WTC11 (cell line): ENCODE data around the gene HINT2. TPM values are rescaled to one million over a fixed set of nuclear protein-coding genes. Genes with fewer than 3 reads are reported as not detected.

Experiments
- ATAC-seq: fragments of 200-7000 bp; cut with Tn5 transposase; 2 replicates; pipeline ENCODE4 v1.10.0; 2021; ENCODE audit warnings: mild to moderate bottlenecking, moderate library complexity
- CTCF ChIA-PET: fragments of 300-600 bp; sonication (Branson Sonifier 250); formaldehyde crosslinking; loops from one replicate; lab custom pipeline; 2021; ENCODE audit warnings: antibody characterized with exemption; lab: Charles Lee
- POLR2A ChIA-PET: fragments of 350-600 bp; sonication (Branson Sonifier 250); formaldehyde crosslinking; loops from one replicate; lab custom pipeline; 2021; ENCODE audit warnings: antibody characterized with exemption; lab: Charles Lee
- DNase-seq: peaks from one replicate; pipeline ENCODE4 v3.0.0; 2021; ENCODE audit warnings: low spot score
- H3K27ac Mint-ChIP-seq: 2 replicates; pipeline ENCODE4 v1.8.0; 2021; ENCODE audit warnings: mixed read lengths
- H3K27me3 Mint-ChIP-seq: 2 replicates; pipeline ENCODE4 v1.8.0; 2021; ENCODE audit warnings: low read depth, mild to moderate bottlenecking, moderate library complexity, mixed read lengths
- H3K36me3 Mint-ChIP-seq: 2 replicates; pipeline ENCODE4 v1.8.0; 2021; ENCODE audit warnings: mixed read lengths
- H3K4me1 Mint-ChIP-seq: 2 replicates; pipeline ENCODE4 v1.8.0; 2022; ENCODE audit warnings: mixed read lengths
- H3K4me3 Mint-ChIP-seq: 2 replicates; pipeline ENCODE4 v1.8.0; 2021; ENCODE audit warnings: mild to moderate bottlenecking, moderate library complexity, mixed read lengths
- H3K9me3 Mint-ChIP-seq: 2 replicates; pipeline ENCODE4 v1.8.0; 2021; ENCODE audit warnings: mixed read lengths
- CREM ChIP-seq: sonication (generic); formaldehyde crosslinking; IDR thresholded peaks from 2 replicates; pipeline ENCODE4 v1.8.1; 2022; ENCODE audit warnings: mild to moderate bottlenecking, missing genetic modification reagents, moderate library complexity
- ELF4 ChIP-seq: sonication (generic); formaldehyde crosslinking; IDR thresholded peaks from 2 replicates; pipeline ENCODE4 v1.8.1; 2022; ENCODE audit warnings: low read depth, mild to moderate bottlenecking, moderate library complexity, missing genetic modification reagents
- FOXK1 ChIP-seq: sonication (generic); formaldehyde crosslinking; IDR thresholded peaks from 2 replicates; pipeline ENCODE4 v1.8.0; 2022; ENCODE audit warnings: mild to moderate bottlenecking, moderate library complexity, missing genetic modification reagents
- KAT7 ChIP-seq: sonication (generic); formaldehyde crosslinking; IDR thresholded peaks from 2 replicates; pipeline ENCODE4 v1.8.1; 2023; ENCODE audit warnings: missing genetic modification reagents, mild to moderate bottlenecking, borderline replicate concordance
- NR3C1 ChIP-seq: sonication (generic); formaldehyde crosslinking; conservative IDR thresholded peaks from 2 replicates; pipeline ENCODE4 v1.8.1; 2023; ENCODE audit warnings: low read depth, mild to moderate bottlenecking, missing genetic modification reagents
- SP1 ChIP-seq: sonication (generic); formaldehyde crosslinking; conservative IDR thresholded peaks from 2 replicates; pipeline ENCODE4 v1.8.1; 2022; ENCODE audit warnings: missing genetic modification reagents
- ZNF138 ChIP-seq: sonication (generic); formaldehyde crosslinking; conservative IDR thresholded peaks from 2 replicates; pipeline ENCODE4 v1.8.1; 2022; ENCODE audit warnings: mild to moderate bottlenecking, moderate library complexity, missing genetic modification reagents
- ZNF219 ChIP-seq: sonication (generic); formaldehyde crosslinking; IDR thresholded peaks from 2 replicates; pipeline ENCODE4 v1.8.0; 2023; ENCODE audit warnings: missing genetic modification reagents, mild to moderate bottlenecking, borderline replicate concordance
- ZNF317 ChIP-seq: sonication (generic); formaldehyde crosslinking; IDR thresholded peaks from 2 replicates; pipeline ENCODE4 v1.8.1; 2023; ENCODE audit warnings: low read depth, mild to moderate bottlenecking, moderate library complexity, missing genetic modification reagents, borderline replicate concordance
- ZNF671 ChIP-seq: fragments of 250-450 bp; sonication (Bioruptor Pico); IDR thresholded peaks from 2 replicates; pipeline ENCODE4 v1.8.0; 2021; ENCODE audit warnings: mild to moderate bottlenecking
- total RNA-seq: library from RNA; stranded (reverse); gene quantifications from 3 replicates; pipeline ENCODE4 v1.2.3, GENCODE V29; 2021
- TF ChIP-seq, protein P1 (sequence below): sonication (generic); formaldehyde crosslinking; IDR thresholded peaks from 2 replicates; pipeline ENCODE4 v1.8.1; 2022; ENCODE audit warnings: mild to moderate bottlenecking, missing genetic modification reagents, moderate library complexity, borderline replicate concordance
- TF ChIP-seq, protein P2 (sequence below): sonication (generic); formaldehyde crosslinking; conservative IDR thresholded peaks from 2 replicates; pipeline ENCODE4 v1.8.1; 2023; ENCODE audit warnings: mild to moderate bottlenecking, low read depth, missing genetic modification reagents, moderate library complexity
- TF ChIP-seq, protein P3 (sequence below): sonication (generic); formaldehyde crosslinking; IDR thresholded peaks from 2 replicates; pipeline ENCODE4 v1.8.1; 2022; ENCODE audit warnings: missing genetic modification reagents, borderline replicate concordance
- TF ChIP-seq, protein P4 (sequence below): sonication (generic); formaldehyde crosslinking; IDR thresholded peaks from 2 replicates; pipeline ENCODE4 v1.8.0; 2023; ENCODE audit warnings: missing genetic modification reagents, mild to moderate bottlenecking, borderline replicate concordance

Gene HINT2
- total RNA-seq, 1 experiment from 2014 or later: 33.6 TPM

DNA sequence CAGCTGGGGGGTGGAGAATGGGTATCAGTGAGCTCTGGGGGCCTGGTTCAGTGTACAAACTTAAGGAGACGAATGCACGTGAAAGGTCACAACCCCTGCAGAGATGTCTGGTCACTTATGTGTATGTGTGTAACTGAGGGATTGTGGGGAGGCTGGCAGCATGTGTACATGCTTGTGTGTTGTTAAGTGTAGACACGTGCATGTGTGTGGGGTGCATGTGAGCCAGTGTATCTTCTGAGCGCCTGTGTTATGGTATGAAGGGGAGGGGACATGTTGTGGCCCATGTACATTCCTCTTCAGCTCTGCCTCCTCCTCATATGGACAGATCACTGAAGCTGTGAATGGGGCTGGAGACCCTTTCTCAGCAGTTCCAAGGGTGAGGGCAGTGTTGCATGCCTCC, 16.2 kb upstream of the HINT2 start (continued):
- TF ChIP-seq CREM (CRISPR knock-in tag) (no peak), ZNF317 (CRISPR knock-in tag) (no peak), SP1 (CRISPR knock-in tag) (no peak)
- TF ChIP-seq, all 79 proteins: peak for 0

DNA sequence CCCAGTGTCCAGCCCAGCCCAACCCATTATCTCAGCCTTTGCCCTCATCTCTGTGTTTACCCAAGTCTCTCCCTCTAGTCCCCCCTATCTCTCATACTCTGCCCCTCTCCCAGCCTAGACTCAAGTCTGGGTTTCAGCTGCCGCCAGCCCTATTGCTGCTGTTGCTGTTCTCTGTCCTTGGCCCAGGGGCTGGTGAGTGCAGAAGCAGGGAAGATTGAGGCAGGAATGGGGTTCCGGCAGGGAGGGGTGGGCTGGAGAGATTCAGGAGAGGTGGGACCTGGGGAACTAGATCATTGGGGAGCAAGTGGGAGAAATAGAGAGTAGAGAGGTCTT, 14.9 kb upstream of the HINT2 start:
- no peak for ATAC-seq

More for the DNA sequence above, 14.9 kb upstream of the HINT2 start:
- Mint-ChIP-seq H3K27ac (peak overlapping the region; percentile 38; the same call in 1 of the 2 replicates), H3K9me3 (no peaks in the 10 kb centered on the region), H3K4me3 (peak overlapping the region; percentile 73), H3K4me1 (peaks cover 24% of the 10 kb centered on the region), H3K27me3 (peaks cover 2% of the 10 kb centered on the region; the same call in 1 of the 2 replicates), H3K36me3 (no peaks in the 10 kb centered on the region)
- POLR2A ChIA-PET: no interaction called here
- TF ChIP-seq ZNF138: no peak
- TF ChIP-seq ZNF671 (CRISPR knock-in tag): no peak
- TF ChIP-seq, protein P1, sequence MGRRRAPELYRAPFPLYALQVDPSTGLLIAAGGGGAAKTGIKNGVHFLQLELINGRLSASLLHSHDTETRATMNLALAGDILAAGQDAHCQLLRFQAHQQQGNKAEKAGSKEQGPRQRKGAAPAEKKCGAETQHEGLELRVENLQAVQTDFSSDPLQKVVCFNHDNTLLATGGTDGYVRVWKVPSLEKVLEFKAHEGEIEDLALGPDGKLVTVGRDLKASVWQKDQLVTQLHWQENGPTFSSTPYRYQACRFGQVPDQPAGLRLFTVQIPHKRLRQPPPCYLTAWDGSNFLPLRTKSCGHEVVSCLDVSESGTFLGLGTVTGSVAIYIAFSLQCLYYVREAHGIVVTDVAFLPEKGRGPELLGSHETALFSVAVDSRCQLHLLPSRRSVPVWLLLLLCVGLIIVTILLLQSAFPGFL (CRISPR knock-in tag): no peak
- TF ChIP-seq KAT7 (CRISPR knock-in tag): no peak
- TF ChIP-seq, protein P2, sequence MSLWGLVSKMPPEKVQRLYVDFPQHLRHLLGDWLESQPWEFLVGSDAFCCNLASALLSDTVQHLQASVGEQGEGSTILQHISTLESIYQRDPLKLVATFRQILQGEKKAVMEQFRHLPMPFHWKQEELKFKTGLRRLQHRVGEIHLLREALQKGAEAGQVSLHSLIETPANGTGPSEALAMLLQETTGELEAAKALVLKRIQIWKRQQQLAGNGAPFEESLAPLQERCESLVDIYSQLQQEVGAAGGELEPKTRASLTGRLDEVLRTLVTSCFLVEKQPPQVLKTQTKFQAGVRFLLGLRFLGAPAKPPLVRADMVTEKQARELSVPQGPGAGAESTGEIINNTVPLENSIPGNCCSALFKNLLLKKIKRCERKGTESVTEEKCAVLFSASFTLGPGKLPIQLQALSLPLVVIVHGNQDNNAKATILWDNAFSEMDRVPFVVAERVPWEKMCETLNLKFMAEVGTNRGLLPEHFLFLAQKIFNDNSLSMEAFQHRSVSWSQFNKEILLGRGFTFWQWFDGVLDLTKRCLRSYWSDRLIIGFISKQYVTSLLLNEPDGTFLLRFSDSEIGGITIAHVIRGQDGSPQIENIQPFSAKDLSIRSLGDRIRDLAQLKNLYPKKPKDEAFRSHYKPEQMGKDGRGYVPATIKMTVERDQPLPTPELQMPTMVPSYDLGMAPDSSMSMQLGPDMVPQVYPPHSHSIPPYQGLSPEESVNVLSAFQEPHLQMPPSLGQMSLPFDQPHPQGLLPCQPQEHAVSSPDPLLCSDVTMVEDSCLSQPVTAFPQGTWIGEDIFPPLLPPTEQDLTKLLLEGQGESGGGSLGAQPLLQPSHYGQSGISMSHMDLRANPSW: no peak
- TF ChIP-seq ELF4 (CRISPR knock-in tag): no peak
- TF ChIP-seq, protein P3, sequence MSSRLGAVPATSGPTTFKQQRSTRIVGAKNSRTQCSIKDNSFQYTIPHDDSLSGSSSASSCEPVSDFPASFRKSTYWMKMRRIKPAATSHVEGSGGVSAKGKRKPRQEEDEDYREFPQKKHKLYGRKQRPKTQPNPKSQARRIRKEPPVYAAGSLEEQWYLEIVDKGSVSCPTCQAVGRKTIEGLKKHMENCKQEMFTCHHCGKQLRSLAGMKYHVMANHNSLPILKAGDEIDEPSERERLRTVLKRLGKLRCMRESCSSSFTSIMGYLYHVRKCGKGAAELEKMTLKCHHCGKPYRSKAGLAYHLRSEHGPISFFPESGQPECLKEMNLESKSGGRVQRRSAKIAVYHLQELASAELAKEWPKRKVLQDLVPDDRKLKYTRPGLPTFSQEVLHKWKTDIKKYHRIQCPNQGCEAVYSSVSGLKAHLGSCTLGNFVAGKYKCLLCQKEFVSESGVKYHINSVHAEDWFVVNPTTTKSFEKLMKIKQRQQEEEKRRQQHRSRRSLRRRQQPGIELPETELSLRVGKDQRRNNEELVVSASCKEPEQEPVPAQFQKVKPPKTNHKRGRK (CRISPR knock-in tag): no peak
- no peak for TF ChIP-seq FOXK1 (CRISPR knock-in tag)
- TF ChIP-seq NR3C1 (CRISPR knock-in tag): no peak
- TF ChIP-seq ZNF219 (CRISPR knock-in tag): no peak
- TF ChIP-seq, protein P4, sequence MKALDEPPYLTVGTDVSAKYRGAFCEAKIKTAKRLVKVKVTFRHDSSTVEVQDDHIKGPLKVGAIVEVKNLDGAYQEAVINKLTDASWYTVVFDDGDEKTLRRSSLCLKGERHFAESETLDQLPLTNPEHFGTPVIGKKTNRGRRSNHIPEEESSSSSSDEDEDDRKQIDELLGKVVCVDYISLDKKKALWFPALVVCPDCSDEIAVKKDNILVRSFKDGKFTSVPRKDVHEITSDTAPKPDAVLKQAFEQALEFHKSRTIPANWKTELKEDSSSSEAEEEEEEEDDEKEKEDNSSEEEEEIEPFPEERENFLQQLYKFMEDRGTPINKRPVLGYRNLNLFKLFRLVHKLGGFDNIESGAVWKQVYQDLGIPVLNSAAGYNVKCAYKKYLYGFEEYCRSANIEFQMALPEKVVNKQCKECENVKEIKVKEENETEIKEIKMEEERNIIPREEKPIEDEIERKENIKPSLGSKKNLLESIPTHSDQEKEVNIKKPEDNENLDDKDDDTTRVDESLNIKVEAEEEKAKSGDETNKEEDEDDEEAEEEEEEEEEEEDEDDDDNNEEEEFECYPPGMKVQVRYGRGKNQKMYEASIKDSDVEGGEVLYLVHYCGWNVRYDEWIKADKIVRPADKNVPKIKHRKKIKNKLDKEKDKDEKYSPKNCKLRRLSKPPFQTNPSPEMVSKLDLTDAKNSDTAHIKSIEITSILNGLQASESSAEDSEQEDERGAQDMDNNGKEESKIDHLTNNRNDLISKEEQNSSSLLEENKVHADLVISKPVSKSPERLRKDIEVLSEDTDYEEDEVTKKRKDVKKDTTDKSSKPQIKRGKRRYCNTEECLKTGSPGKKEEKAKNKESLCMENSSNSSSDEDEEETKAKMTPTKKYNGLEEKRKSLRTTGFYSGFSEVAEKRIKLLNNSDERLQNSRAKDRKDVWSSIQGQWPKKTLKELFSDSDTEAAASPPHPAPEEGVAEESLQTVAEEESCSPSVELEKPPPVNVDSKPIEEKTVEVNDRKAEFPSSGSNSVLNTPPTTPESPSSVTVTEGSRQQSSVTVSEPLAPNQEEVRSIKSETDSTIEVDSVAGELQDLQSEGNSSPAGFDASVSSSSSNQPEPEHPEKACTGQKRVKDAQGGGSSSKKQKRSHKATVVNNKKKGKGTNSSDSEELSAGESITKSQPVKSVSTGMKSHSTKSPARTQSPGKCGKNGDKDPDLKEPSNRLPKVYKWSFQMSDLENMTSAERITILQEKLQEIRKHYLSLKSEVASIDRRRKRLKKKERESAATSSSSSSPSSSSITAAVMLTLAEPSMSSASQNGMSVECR (CRISPR knock-in tag): no peak
- DNase-seq: no peak
- CTCF ChIA-PET: interaction anchor here (1.8 to 2.7 kb wide), 5 partner anchors 16 to 81 kb away, joined by 7 to 22 read pairs (median 8); no protein-coding TSS in a partner anchor
